ENCODE results near the gene GKN1.

DNA sequence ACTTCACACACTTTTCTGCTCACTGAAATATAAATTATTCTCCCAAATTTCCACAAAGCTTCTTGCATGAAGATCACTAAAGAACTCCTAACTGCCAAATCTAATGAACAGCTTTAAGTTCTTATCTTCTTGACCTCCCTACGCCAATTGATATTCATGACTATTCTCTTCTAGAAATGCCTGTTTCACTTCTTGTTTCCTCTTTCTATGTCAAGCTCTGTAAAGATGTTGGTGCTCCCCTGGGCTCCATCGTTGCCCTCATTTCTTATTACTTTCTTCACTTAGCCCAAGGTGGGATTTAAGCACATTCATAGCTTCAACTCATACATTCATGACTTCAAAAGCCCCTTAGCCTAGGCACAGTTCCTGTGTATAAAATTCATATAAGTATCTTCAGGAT is 29.3 kb downstream of the GKN1 start:
- no peak for TF ChIP-seq FOXM1 (IDR thresholded peaks at IDR 0.05; ENCODE audit: borderline replicate concordance, low read depth)
- no peak for TF ChIP-seq TAF1 (IDR thresholded peaks at IDR 0.05; ENCODE audit: low read depth)
- TF ChIP-seq, protein P1, sequence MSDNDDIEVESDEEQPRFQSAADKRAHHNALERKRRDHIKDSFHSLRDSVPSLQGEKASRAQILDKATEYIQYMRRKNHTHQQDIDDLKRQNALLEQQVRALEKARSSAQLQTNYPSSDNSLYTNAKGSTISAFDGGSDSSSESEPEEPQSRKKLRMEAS (IDR thresholded peaks at IDR 0.05), result no peak
- TF ChIP-seq, protein P2, sequence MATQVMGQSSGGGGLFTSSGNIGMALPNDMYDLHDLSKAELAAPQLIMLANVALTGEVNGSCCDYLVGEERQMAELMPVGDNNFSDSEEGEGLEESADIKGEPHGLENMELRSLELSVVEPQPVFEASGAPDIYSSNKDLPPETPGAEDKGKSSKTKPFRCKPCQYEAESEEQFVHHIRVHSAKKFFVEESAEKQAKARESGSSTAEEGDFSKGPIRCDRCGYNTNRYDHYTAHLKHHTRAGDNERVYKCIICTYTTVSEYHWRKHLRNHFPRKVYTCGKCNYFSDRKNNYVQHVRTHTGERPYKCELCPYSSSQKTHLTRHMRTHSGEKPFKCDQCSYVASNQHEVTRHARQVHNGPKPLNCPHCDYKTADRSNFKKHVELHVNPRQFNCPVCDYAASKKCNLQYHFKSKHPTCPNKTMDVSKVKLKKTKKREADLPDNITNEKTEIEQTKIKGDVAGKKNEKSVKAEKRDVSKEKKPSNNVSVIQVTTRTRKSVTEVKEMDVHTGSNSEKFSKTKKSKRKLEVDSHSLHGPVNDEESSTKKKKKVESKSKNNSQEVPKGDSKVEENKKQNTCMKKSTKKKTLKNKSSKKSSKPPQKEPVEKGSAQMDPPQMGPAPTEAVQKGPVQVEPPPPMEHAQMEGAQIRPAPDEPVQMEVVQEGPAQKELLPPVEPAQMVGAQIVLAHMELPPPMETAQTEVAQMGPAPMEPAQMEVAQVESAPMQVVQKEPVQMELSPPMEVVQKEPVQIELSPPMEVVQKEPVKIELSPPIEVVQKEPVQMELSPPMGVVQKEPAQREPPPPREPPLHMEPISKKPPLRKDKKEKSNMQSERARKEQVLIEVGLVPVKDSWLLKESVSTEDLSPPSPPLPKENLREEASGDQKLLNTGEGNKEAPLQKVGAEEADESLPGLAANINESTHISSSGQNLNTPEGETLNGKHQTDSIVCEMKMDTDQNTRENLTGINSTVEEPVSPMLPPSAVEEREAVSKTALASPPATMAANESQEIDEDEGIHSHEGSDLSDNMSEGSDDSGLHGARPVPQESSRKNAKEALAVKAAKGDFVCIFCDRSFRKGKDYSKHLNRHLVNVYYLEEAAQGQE (IDR thresholded peaks at IDR 0.05; ENCODE audit: low read depth), result no peak

Data from Ishikawa (cell line).